ENCODE data around the gene KCTD15. TPM values are rescaled to one million over a fixed set of nuclear protein-coding genes. Genes with fewer than 3 reads are reported as not detected.

Gene KCTD15
- total RNA-seq, 4 donors from 2014 or later, result 53.6 to 89.1 (median 72.5) TPM

GRCh38 chr19:33781415-33781935 is 15.2 kb upstream of the KCTD15 start:
- H3K27ac ChIP-seq, result no peak overlapping the region
- TF ChIP-seq POLR2A (IDR thresholded peaks at IDR 0.05) (no peak), CTCF (IDR thresholded peaks at IDR 0.05) (no peak)
- WGBS, 2 donors, result 83 to 93% methylated on average over 8 to 11 of the region's 15 CpGs
- H3K4me3 ChIP-seq, result no peak overlapping the region
- H3K4me1 ChIP-seq, result peaks cover 0 to 23% (median 10%) of the 10 kb centered on the region in 3 donors
- intact Hi-C loops (cut with DNase I), result no loop called here
- peaks cover 0 to 67% (median 0%) of the 10 kb centered on the region in 4 donors for H3K27me3 ChIP-seq
- DNase-seq, result no peak
- H3K9me3 ChIP-seq, result no peaks in the 10 kb centered on the region
- no peaks in the 10 kb centered on the region for H3K36me3 ChIP-seq

GRCh38 chr19:33781996-33782395 is 14.7 kb upstream of the KCTD15 start:
- Histone ChIP-seq H3K27me3 (peaks cover 0 to 67% (median 0%) of the 10 kb centered on the region in 4 donors), H3K27ac (no peak overlapping the region), H3K36me3 (no peaks in the 10 kb centered on the region), H3K9me3 (no peaks in the 10 kb centered on the region), H3K4me3 (no peak overlapping the region), H3K4me1 (peaks cover 0 to 23% (median 10%) of the 10 kb centered on the region in 3 donors)
- intact Hi-C loops (cut with DNase I), result no loop called here
- TF ChIP-seq POLR2A (IDR thresholded peaks at IDR 0.05) (no peak), CTCF (IDR thresholded peaks at IDR 0.05) (no peak)
- 39 to 58% methylated on average over 5 of the region's 5 CpGs for WGBS, 2 donors
- no peak for DNase-seq

- peaks cover 0 to 5% (median 0%) of the 10 kb centered on the region in 3 donors for H3K4me1 ChIP-seq
- no peaks in the 10 kb centered on the region for H3K9me3 ChIP-seq
- H3K4me3 ChIP-seq, result no peak overlapping the region
- intact Hi-C loops (cut with DNase I), result no loop called here
- WGBS, 2 donors, result 73 to 94% methylated on average over 2 to 4 of the region's 5 CpGs
- H3K27ac ChIP-seq, result no peak overlapping the region
- peaks cover 0 to 46% (median 0%) of the 10 kb centered on the region in 4 donors for H3K27me3 ChIP-seq
- H3K36me3 ChIP-seq, result no peaks in the 10 kb centered on the region
- no peak for TF ChIP-seq CTCF (IDR thresholded peaks at IDR 0.05)
- TF ChIP-seq POLR2A (IDR thresholded peaks at IDR 0.05), result no peak
- no peak for DNase-seq
These were observed 12.2 kb upstream of the KCTD15 start for GRCh38 chr19:33784432-33784831.

- Histone ChIP-seq H3K4me3 (no peak overlapping the region), H3K27me3 (peaks cover 0 to 36% (median 0%) of the 10 kb centered on the region in 4 donors), H3K27ac (no peak overlapping the region), H3K36me3 (no peaks in the 10 kb centered on the region), H3K9me3 (no peaks in the 10 kb centered on the region), H3K4me1 (peaks cover 0 to under 1% (median 0%) of the 10 kb centered on the region in 3 donors)
- WGBS, 2 donors, result 18 to 57% methylated on average over 3 to 6 of the region's 6 CpGs
- intact Hi-C loops (cut with DNase I), result no loop called here
- no peak for TF ChIP-seq CTCF (IDR thresholded peaks at IDR 0.05)
- TF ChIP-seq POLR2A (IDR thresholded peaks at IDR 0.05), result no peak
- DNase-seq, result no peak
These were observed 10.9 kb upstream of the KCTD15 start for GRCh38 chr19:33785795-33786194.

GRCh38 chr19:33788676-33789075 is 8.0 kb upstream of the KCTD15 start:
- Histone ChIP-seq H3K4me1 (no peaks in the 10 kb centered on the region), H3K9me3 (no peaks in the 10 kb centered on the region), H3K36me3 (no peaks in the 10 kb centered on the region), H3K27ac (no peak overlapping the region), H3K4me3 (no peak overlapping the region), H3K27me3 (peaks cover 0 to 11% (median 0%) of the 10 kb centered on the region in 4 donors)
- WGBS, 2 donors, result 40 to 58% methylated on average over 4 of the region's 4 CpGs
- TF ChIP-seq POLR2A (IDR thresholded peaks at IDR 0.05) (no peak), CTCF (IDR thresholded peaks at IDR 0.05) (no peak)
- DNase-seq, result no peak
- intact Hi-C loops (cut with DNase I), result no loop called here
